ENCODE measurements around the gene OR10A2. TPM values are rescaled to one million over a fixed set of nuclear protein-coding genes. Genes with fewer than 3 reads are reported as not detected.

The OR10A2 gene
- total and polyA plus RNA-seq, 10 of the 15 experiments (the other 5 are each of a cell fraction or from before 2014, with no cell fraction given), result 0.04 to 0.06 TPM; not detected in 8

GRCh38 chr11:6841694-6842093 is 21.2 kb upstream of the OR10A2 start:
- Histone ChIP-seq H3K36me3 (ENCODE audit: control insufficient read depth in 2 of 2, insufficient read depth in 2 of 2, low read length in 1 of 2) (no peaks in the 10 kb centered on the region), H3K79me2 (ENCODE audit: control insufficient read depth, insufficient read depth, low read length) (no peaks in the 10 kb centered on the region), H3K9ac (ENCODE audit: control insufficient read depth, insufficient read depth, low read length) (no peak overlapping the region), H3K4me3 (no peak overlapping the region), H4K20me1 (ENCODE audit: control insufficient read depth, insufficient read depth) (no peaks in the 10 kb centered on the region), H3K27me3 (replicated peaks in 1 of 2; ENCODE audit: control insufficient read depth in 2 of 2, insufficient read depth in 2 of 2, low read length in 1 of 2) (no peaks in the 10 kb centered on the region; a peak in 1 of 4 replicates), H3K4me2 (ENCODE audit: control insufficient read depth, insufficient read depth) (no peak overlapping the region), H3K9me3 (replicated peaks; ENCODE audit: control insufficient read depth, insufficient read depth, low read length) (no peaks in the 10 kb centered on the region), H2AFZ (ENCODE audit: control insufficient read depth, low read depth, low read length) (no peak overlapping the region), H3K4me1 (ENCODE audit: control insufficient read depth, insufficient read depth, low read length) (no peaks in the 10 kb centered on the region), H3K27ac (ENCODE audit: control insufficient read depth, insufficient read depth) (no peak overlapping the region)
- intact Hi-C loops (cut with micrococcal nuclease; ENCODE audit: unreplicated experiment) (no loop called here), in situ Hi-C loops (cut with MboI) (no loop called here)
- ChIA-PET SMC1A (ENCODE audit: uncharacterized antibody, unreplicated experiment) (interaction anchor here (0.7 to 1.2 kb wide), 2 partner anchors 8 to 1637 kb away, joined by 3 to 4 read pairs; no protein-coding TSS in a partner anchor), RAD21 (ENCODE audit: unreplicated experiment) (no interaction called here), POLR2A (no interaction called here), CTCF (interaction anchor here (0.6 to 1.7 kb wide), 3 partner anchors 21 to 169 kb away, joined by 3 to 4 read pairs (median 4); no protein-coding TSS in a partner anchor)
- TF ChIP-seq, protein P1, sequence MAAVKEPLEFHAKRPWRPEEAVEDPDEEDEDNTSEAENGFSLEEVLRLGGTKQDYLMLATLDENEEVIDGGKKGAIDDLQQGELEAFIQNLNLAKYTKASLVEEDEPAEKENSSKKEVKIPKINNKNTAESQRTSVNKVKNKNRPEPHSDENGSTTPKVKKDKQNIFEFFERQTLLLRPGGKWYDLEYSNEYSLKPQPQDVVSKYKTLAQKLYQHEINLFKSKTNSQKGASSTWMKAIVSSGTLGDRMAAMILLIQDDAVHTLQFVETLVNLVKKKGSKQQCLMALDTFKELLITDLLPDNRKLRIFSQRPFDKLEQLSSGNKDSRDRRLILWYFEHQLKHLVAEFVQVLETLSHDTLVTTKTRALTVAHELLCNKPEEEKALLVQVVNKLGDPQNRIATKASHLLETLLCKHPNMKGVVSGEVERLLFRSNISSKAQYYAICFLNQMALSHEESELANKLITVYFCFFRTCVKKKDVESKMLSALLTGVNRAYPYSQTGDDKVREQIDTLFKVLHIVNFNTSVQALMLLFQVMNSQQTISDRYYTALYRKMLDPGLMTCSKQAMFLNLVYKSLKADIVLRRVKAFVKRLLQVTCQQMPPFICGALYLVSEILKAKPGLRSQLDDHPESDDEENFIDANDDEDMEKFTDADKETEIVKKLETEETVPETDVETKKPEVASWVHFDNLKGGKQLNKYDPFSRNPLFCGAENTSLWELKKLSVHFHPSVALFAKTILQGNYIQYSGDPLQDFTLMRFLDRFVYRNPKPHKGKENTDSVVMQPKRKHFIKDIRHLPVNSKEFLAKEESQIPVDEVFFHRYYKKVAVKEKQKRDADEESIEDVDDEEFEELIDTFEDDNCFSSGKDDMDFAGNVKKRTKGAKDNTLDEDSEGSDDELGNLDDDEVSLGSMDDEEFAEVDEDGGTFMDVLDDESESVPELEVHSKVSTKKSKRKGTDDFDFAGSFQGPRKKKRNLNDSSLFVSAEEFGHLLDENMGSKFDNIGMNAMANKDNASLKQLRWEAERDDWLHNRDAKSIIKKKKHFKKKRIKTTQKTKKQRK (IDR thresholded peaks at IDR 0.05; ENCODE audit: low read depth, low read length), result no peak
- TF ChIP-seq NFIC (IDR thresholded peaks at IDR 0.05; ENCODE audit: low read depth, low read length), result peak; percentile 34; the same call in 1 of the 2 replicates
- peak; percentile 59; the same call in 1 of the 2 replicates for TF ChIP-seq MEF2A (IDR thresholded peaks at IDR 0.05; ENCODE audit: insufficient read depth, low read depth, low read length)
- TF ChIP-seq NR2F1 (conservative IDR thresholded peaks at IDR 0.05), result no peak
- no peak for TF ChIP-seq IRF3 (IDR thresholded peaks at IDR 0.05)
- no peak for TF ChIP-seq MYB (IDR thresholded peaks at IDR 0.05; ENCODE audit: borderline replicate concordance, low read depth, low read length)
- TF ChIP-seq FOXM1 (IDR thresholded peaks at IDR 0.05; ENCODE audit: low read depth, low read length), result no peak
- no peak for TF ChIP-seq SMC3 (IDR thresholded peaks at IDR 0.05; ENCODE audit: borderline replicate concordance, low read length)
- TF ChIP-seq JUNB (IDR thresholded peaks at IDR 0.05), result peak; percentile 66
- TF ChIP-seq, protein P2, sequence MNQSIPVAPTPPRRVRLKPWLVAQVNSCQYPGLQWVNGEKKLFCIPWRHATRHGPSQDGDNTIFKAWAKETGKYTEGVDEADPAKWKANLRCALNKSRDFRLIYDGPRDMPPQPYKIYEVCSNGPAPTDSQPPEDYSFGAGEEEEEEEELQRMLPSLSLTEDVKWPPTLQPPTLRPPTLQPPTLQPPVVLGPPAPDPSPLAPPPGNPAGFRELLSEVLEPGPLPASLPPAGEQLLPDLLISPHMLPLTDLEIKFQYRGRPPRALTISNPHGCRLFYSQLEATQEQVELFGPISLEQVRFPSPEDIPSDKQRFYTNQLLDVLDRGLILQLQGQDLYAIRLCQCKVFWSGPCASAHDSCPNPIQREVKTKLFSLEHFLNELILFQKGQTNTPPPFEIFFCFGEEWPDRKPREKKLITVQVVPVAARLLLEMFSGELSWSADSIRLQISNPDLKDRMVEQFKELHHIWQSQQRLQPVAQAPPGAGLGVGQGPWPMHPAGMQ (IDR thresholded peaks at IDR 0.05; ENCODE audit: borderline replicate concordance), result no peak
- no peak for TF ChIP-seq RCOR1 (conservative IDR thresholded peaks at IDR 0.05; ENCODE audit: low read depth, low read length)
- BruUV-seq (replicated peaks), result no TSS peak
- no peak for FAIRE-seq
- no peak for DNase-seq (ENCODE audit: low read depth, low spot score)
- peak; percentile 36; the same call in 1 of the 3 replicates for ATAC-seq
